Measurements from ENCODE around the gene PNPLA1.

- TF ChIP-seq CTCF (IDR thresholded peaks at IDR 0.05) (no peak), POLR2A (IDR thresholded peaks at IDR 0.05) (no peak)
Observed at GRCh38 chr6:36318690-36319435, 49.0 kb downstream of the PNPLA1 start.
